ENCODE results near the gene IL31.
"Not testable (repeated sequence)": the region's sequence is repeated elsewhere in the genome, so short reads cannot be mapped to it uniquely, and the experiment has no call there.

Gene IL31

DNA sequence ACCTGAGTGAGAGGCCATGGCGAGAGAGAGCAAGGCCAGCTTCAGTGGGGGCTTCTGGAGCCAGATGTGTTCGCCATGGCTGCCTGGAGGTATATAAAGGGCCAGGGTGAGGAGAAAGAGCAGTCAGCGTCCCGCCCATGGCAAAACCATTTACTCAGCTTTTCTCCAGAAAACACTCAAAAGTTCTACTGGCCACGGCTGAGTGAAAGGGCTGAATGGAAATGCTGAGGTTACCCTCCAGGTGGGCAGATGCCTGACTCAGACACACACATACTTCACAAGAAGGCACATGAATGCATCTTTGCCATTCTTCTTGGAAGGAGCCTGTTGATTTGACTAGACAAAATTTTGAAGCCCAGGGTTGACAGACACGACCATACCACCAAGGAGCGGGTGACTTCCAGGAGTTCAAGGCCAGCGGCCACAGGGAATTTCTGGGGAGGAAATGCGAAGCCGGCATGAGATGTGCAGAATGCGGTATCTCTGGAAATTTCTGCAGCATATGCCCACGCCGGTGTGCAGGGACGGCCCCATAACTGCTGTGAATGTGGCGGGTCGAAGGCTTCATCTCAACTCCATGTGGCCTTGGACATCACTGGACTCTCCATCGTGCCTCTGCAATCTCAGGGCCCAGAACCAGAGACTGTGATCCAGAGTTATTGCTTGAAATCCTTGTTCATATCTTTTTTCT, at the start of gene IL31:
Gene IL31 (minus strand): TSS at position 67 of the 691 bp plus-strand sequence. CDS start 49 bp downstream, at position 18.
- DNase-seq: peak in 1 of 2 experiments; percentile 56

DNA sequence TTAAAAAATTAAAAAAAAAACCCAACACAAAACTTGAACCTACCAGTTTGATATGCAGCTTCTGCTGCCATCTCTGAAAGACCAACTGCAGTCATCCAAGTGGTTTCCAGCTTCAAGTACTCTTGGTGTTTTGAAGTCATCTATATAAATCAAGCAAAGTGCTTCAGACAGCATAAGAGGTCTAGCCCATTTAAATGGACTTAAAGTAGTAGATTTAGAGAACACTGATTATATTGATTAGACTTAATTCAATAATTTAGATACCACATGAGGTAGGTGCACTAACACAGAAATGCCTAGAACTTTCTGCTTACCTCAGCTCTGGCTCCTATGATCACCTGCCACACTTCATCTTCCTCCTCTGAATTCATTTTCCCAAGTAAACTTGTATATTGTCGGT, 42.4 kb upstream of the IL31 start:
- no peak for DNase-seq

GRCh38 chr12:122215771-122216170, 41.8 kb upstream of the IL31 start:
- DNase-seq: no peak

DNA sequence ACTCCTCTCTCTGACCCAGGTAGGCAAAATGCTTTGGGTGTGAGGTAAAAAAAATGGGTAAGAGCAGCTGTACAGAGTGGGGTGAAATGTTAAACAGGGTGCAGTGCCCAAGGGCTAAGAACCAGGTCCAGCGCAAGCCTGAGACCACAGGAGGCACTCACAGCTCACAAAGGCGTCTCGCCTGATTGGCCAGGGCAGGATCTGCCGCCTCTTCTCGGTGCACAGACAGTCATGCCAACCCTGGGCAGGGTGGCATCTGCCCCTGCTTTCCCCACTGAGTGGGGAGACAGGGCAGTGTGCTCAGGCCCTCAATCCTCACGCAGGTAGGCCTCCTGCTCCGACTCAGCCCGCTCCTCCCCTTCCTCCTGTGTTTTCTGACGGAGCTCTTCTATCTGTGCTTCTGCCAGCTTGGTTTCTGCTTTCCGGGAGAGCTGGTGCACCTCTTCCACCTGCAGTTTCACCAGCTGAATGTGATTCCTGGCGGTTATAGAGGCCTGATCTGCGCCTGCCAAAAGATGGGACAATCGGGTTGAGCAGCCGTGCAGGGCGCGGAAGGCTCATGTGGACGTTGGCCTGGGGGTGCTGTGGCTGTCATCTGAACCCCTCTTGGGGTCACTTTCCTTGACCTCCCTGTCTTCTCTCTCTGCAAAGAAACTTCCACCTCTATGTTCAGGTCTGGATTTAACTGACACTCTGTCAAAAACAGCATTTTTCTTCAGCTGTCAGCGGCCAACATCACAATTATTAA, 34.2 kb upstream of the IL31 start:
- no peak for DNase-seq

DNA sequence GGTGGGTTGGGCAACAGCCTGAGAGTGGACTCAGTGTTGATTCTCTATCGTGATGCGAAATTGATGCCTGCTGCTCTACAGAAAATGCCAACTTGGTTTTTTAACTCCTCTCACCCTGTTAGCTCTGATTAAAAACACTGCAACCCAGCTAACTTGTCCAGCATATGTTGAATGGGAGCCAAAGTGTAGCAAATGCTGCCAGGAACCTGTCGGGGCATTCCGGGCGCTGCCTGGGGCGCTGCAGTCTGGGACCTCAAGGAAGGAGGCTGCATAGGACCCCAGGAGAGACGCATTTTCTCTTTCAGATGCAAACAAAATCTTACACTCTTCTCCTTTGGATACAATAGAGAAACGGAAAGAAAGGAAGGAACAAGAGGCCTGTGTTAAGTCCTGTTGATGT, 33.4 kb upstream of the IL31 start:
- DNase-seq: no peak

- no peak for DNase-seq
Observed at GRCh38 chr12:122206976-122207375, 33.0 kb upstream of the IL31 start.

GRCh38 chr12:122206111-122206881, 32.3 kb upstream of the IL31 start:
- DNase-seq: no peak

GRCh38 chr12:122205053-122205925, 31.3 kb upstream of the IL31 start:
- DNase-seq: no peak

- DNase-seq: no peak
Observed at GRCh38 chr12:122204167-122205052, 30.4 kb upstream of the IL31 start.

DNA sequence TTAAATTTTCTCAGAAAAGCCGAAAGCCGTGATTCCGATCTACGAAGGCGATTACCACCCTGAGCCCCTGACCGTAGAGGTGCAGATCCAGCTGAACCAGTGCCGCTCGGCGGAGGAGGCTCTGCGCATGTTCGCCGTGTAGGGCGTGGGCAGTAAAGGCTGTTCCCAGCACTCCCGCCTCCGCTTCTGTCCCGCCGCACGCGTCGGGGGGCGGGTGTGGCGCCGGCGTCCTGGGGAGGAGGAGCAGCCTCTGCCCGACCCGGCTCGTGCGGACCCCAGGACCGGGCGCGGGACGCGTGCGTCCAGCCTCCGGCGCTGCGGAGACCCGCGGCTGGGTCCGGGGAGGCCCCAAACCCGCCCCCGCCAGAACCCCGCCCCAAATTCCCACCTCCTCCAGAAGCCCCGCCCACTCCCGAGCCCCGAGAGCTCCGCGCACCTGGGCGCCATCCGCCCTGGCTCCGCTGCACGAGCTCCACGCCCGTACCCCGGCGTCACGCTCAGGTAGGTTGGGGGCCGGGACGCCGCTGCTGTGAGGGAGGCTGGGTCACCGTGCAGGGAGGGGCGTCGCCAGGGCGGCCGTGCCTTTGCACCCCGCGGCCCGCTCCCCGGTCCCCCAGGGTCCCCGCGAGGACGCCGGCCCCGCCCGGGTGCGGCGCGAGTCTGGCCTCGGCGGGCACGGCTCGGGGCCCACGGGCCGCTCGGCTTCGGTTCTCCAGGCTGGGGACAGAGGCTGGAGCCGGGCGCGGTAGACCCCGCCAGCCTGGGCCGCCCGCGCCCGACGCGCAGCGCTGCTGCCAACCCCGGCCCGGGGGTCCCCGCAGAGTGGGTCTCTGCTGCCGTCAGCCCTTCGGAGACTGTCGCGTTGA, 29.5 kb upstream of the IL31 start, which contains the start of gene B3GNT4:
Gene B3GNT4 (plus strand): TSS at position 409 of the 866 bp plus-strand sequence. CDS start 910 bp downstream, outside the sequence.
- DNase-seq: peak; percentile 34 to 49

DNA sequence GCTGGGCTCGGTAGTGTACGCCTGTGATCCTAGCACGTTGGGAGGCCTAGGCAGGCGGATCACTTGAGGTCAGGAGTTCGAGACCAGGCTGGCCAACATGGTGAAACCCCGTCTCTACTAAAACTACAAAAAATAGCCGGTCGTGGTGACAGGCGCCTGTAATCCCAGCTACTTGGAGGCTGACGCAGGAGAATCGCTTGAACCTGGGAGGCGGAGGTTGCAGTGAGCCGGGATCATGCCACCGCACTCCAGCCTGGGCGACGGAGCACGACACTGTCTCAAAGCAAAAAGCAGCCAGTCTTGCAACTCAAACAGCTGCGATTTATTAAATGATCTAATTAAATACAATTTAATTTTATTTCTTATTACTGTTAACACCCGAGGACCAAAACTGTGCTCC, 28.8 kb upstream of the IL31 start:
- not testable (repeated sequence) for DNase-seq

- DNase-seq: no peak
Observed at GRCh38 chr12:122202017-122202416, 28.0 kb upstream of the IL31 start.

DNA sequence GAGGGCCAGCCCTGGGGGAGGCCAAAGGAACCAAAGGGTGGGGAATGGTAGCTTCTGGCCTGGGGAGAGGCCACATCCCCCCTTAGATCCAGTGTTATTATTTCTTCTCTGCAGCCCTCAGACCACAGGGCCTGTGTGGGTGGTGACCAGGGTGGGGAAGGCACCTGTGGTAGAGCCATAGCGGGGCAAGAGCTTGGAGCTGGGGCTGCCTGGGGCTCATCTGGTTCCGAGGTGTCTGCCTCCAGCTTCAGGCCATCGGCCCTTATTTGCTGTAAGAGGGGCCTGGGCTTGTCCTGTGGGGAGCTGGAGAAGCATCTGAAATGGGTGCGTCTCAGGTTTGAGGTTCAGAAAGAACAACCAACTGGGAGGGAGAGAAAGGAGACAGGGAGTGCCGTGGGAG, 27.4 kb upstream of the IL31 start:
- no peak for DNase-seq

- DNase-seq: no peak
Observed at GRCh38 chr12:122200541-122201175, 26.6 kb upstream of the IL31 start.

GRCh38 chr12:122199484-122200355, 25.7 kb upstream of the IL31 start:
- no peak for DNase-seq

- DNase-seq: no peak
Observed at GRCh38 chr12:122197612-122197966, 23.6 kb upstream of the IL31 start.

GRCh38 chr12:122195405-122195804, 21.4 kb upstream of the IL31 start:
- DNase-seq: no peak

GRCh38 chr12:122194804-122195203, 20.8 kb upstream of the IL31 start:
- no peak for DNase-seq

- DNase-seq: no peak
Observed at GRCh38 chr12:122192441-122192840, 18.4 kb upstream of the IL31 start.
